ENCODE results near the gene NGFR.

Gene NGFR

DNA sequence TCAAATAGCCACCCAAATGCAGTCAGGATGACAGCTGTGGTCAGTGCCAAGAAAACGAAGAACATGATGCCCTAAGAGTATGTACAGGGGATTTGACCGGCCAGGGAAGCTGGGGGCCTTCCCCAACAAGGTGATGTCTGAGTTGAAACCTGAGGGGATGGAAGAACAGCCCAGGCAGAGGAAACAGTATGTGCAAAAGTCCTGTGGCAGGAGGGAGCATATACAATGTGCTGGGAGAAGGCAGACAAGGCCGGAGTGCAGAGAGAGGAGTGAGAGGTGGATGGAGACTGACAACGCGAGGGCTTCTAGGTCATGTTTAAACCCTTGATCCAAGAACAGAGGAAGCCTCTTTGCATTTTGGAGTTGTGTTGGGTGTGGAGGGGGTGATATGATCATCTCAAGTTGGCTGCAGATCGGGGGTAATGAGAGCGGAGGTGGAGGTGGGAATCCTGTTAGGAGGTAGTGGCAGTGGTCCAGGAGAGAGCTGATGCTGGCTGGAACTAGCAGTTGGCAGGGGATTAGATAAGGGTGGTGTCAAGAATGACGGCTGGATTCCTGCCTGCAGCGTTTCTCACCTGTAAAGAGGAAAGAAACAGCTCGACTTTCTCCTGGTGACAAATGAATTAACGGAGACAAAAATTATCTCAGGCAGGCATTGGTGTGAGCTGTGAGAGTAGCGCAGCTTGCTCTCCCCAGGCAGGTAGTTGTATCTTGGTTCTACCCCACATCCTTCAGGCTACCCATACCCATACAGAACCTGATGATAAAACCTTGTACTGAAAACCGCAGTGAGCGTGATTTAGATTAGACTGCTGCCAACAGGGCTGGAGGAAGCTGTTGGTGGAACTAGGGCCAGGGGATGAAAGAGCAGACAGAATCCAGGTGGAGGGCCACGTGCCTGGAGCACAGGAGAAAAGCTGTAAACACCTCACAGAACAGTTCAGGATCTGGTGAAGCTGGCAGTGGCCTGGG, 37.2 kb upstream of the NGFR start:
- H3K27ac Mint-ChIP-seq = no peak overlapping the region
- peaks cover 28% of the 10 kb centered on the region for H3K27me3 Mint-ChIP-seq (ENCODE audit: low read depth, poor library complexity)
- TF ChIP-seq, protein P1, sequence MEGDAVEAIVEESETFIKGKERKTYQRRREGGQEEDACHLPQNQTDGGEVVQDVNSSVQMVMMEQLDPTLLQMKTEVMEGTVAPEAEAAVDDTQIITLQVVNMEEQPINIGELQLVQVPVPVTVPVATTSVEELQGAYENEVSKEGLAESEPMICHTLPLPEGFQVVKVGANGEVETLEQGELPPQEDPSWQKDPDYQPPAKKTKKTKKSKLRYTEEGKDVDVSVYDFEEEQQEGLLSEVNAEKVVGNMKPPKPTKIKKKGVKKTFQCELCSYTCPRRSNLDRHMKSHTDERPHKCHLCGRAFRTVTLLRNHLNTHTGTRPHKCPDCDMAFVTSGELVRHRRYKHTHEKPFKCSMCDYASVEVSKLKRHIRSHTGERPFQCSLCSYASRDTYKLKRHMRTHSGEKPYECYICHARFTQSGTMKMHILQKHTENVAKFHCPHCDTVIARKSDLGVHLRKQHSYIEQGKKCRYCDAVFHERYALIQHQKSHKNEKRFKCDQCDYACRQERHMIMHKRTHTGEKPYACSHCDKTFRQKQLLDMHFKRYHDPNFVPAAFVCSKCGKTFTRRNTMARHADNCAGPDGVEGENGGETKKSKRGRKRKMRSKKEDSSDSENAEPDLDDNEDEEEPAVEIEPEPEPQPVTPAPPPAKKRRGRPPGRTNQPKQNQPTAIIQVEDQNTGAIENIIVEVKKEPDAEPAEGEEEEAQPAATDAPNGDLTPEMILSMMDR (IDR thresholded peaks at IDR 0.05) = no peak
- H3K9me3 Mint-ChIP-seq = no peaks in the 10 kb centered on the region
- peaks cover 60% of the 10 kb centered on the region for H3K4me1 Mint-ChIP-seq
- no peak overlapping the region for H3K4me3 Mint-ChIP-seq
- H3K36me3 Mint-ChIP-seq (ENCODE audit: low read depth) = no peaks in the 10 kb centered on the region
- DNase-seq = no peak

DNA sequence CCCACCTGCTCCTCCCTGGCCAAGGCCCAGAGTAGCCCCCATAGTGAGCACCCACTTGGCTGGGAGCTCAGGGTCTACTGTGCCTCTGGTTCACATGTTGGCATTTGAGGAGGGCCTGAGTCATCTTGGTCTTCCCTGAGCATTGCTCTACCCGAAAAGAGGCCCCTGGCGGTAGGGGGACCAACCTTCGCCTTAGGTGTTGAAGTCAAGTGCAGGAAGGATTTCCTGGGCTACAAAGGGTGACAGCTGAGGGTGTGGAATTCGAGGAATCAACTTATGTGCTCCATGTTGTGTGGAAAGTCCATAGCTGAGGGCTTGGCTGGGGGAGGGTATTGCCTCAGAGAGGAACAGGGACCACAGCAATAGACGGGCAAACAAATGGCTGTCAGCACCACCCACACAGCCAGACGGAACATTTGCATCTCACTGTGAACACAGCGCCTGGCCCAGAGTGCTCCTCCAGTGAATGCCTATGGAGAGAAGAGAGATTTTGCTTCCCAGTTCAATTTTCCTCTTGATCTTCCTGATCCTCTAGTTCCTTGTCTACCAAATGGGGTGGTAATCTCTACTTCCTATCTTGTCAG, 35.6 kb upstream of the NGFR start:
- peaks cover 33% of the 10 kb centered on the region for H3K27me3 Mint-ChIP-seq (ENCODE audit: low read depth, poor library complexity)
- no peaks in the 10 kb centered on the region for H3K36me3 Mint-ChIP-seq (ENCODE audit: low read depth)
- no peak overlapping the region for H3K4me3 Mint-ChIP-seq
- peaks cover 11% of the 10 kb centered on the region for H3K9me3 Mint-ChIP-seq
- H3K4me1 Mint-ChIP-seq = peaks cover 45% of the 10 kb centered on the region
- DNase-seq = no peak
- TF ChIP-seq, protein P1 (IDR thresholded peaks at IDR 0.05) = no peak
- H3K27ac Mint-ChIP-seq = no peak overlapping the region

DNA sequence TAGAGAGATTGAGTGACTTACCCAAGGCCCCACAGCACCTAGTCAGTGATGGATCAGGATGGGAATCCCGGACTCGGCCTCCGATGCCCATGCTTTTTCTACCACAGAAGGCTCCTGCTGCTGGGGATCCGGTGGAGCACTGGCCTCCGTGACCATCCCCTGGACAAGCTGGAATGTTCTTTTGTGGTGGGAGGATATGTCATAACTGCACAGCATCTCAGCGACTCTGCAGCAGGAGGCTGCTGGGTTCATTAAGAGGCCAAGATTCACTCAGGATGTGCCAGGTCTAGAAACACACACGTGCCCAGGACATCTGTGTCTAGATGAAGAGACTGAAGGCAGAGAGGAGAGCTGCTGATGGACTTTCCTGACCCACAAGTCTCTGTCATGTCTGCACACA, 34.7 kb upstream of the NGFR start:
- no peak for DNase-seq
- Mint-ChIP-seq H3K36me3 (ENCODE audit: low read depth) (no peaks in the 10 kb centered on the region), H3K27ac (no peak overlapping the region), H3K27me3 (ENCODE audit: low read depth, poor library complexity) (peaks cover 35% of the 10 kb centered on the region), H3K4me1 (peaks cover 42% of the 10 kb centered on the region), H3K4me3 (no peak overlapping the region), H3K9me3 (peaks cover 15% of the 10 kb centered on the region)
- TF ChIP-seq, protein P1 (IDR thresholded peaks at IDR 0.05) = no peak

DNA sequence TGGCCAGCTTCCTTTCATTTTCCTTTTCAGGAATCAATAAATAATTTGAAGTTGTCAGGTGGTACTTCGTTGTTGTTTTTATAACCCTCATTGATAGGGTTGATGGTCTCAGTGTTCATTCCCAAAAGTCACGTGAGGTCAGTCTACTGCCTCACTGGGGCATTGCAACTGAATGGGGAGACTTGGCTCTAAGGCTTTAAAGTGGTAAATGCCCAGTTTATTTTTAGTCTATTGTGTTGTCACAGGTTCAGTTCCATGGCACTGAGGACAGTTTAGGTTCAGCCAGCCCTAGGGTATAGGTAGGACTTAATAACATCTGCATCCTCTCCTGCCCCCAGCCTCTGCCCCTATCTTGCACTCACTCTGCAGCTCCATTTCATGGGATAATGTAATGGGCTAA, 33.5 kb upstream of the NGFR start:
- Mint-ChIP-seq H3K9me3 (peaks cover 15% of the 10 kb centered on the region), H3K27me3 (ENCODE audit: low read depth, poor library complexity) (peaks cover 39% of the 10 kb centered on the region), H3K4me1 (peaks cover 36% of the 10 kb centered on the region), H3K27ac (no peak overlapping the region), H3K36me3 (ENCODE audit: low read depth) (no peaks in the 10 kb centered on the region), H3K4me3 (no peak overlapping the region)
- TF ChIP-seq, protein P1 (IDR thresholded peaks at IDR 0.05) = no peak
- DNase-seq = no peak

DNA sequence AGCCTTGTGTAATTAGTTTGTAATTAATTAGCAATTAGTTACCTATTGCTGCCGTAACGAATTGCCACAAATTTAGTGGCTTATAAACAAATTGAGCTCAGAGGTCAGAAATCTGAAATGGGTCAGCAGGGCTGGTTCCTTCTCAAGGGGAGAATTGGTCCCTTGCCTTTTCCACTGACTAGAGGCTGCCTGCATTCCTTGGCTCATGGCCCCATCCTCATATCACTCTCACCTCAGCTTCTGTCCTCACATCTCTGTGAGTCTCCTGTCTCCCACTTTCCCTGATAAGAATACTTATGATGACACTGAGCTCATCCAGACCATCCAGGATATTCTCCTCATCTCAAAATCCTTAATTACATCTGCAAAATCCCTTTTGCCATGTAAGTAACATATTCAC, 31.0 kb upstream of the NGFR start:
- Mint-ChIP-seq H3K4me1 (peaks cover 45% of the 10 kb centered on the region), H3K4me3 (no peak overlapping the region), H3K36me3 (ENCODE audit: low read depth) (no peaks in the 10 kb centered on the region), H3K9me3 (peaks cover 15% of the 10 kb centered on the region), H3K27me3 (ENCODE audit: low read depth, poor library complexity) (peaks cover 56% of the 10 kb centered on the region), H3K27ac (no peak overlapping the region)
- DNase-seq = no peak
- TF ChIP-seq, protein P1 (IDR thresholded peaks at IDR 0.05) = no peak

All from nephron progenitor cell (in vitro differentiated cells).